PC-9 (cell line): ENCODE data around the gene LAMC2. TPM values are rescaled to one million over a fixed set of nuclear protein-coding genes. Genes with fewer than 3 reads are reported as not detected.
A peak's percentile ranks its signal among the peaks of the same experiment; 100 is the strongest.

ENCODE experiments used
- BruUV-seq: library from RNA; stranded (reverse); fragments of 400-500 nt; replicated peaks from 2 replicates; lab custom pipeline; 2021; lab: Mats Ljungman, UMichigan
- CTCF ChIA-PET: fragments of 300-600 bp; sonication (Branson Sonifier 250); formaldehyde crosslinking; loops from one replicate; lab custom pipeline; 2022; ENCODE audit warnings: antibody characterized with exemption; lab: Charles Lee
- POLR2A ChIA-PET: fragments of 300-600 bp; sonication (Branson Sonifier 250); formaldehyde crosslinking; loops from one replicate; lab custom pipeline; 2022; ENCODE audit warnings: antibody characterized with exemption; ENCODE audit not compliant: unreplicated experiment; lab: Charles Lee
- DNase-seq, 2 experiments: peaks; one replicate each; pipeline versions ENCODE4 v3.0.0 to v3.0.0-alpha.2; 2015 to 2022; ENCODE audit warnings: mixed read lengths in 1 of 2
- H2AFZ ChIP-seq: fragments of 200-600 bp; sonication (generic); 2 replicates; pipeline ENCODE4 v1.8.1; 2017; ENCODE audit warnings: antibody characterized with exemption
- H3F3A ChIP-seq: fragments of 200-600 bp; sonication (generic); 2 replicates; pipeline ENCODE4 v1.8.1; 2017; ENCODE audit warnings: antibody characterized with exemption, mild to moderate bottlenecking, low read depth; ENCODE audit not compliant: insufficient read depth
- H3K27ac ChIP-seq: fragments of 200-600 bp; sonication (generic); 2 replicates; pipeline ENCODE4 v1.6.1; 2016; ENCODE audit warnings: mixed run types
- H3K27me3 ChIP-seq: fragments of 200-600 bp; sonication (generic); 2 replicates; pipeline ENCODE4 v1.6.1; 2016; ENCODE audit warnings: low read depth, mixed run types; ENCODE audit not compliant: insufficient read depth
- H3K36me3 ChIP-seq: fragments of 200-600 bp; sonication (generic); 2 replicates; pipeline ENCODE4 v1.6.1; 2016; ENCODE audit warnings: low read depth, mixed run types
- H3K4me1 ChIP-seq: fragments of 200-600 bp; sonication (generic); replicated peaks from 2 replicates; pipeline ENCODE4 v1.6.1; 2016; ENCODE audit warnings: mixed run types; ENCODE audit not compliant: insufficient read depth
- H3K4me2 ChIP-seq: fragments of 200-600 bp; sonication (generic); 2 replicates; pipeline ENCODE4 v1.6.1; 2017; ENCODE audit warnings: mixed run types
- H3K4me3 ChIP-seq: fragments of 200-600 bp; sonication (generic); 2 replicates; pipeline ENCODE4 v1.6.1; 2016; ENCODE audit warnings: mixed run types
- H3K79me2 ChIP-seq: fragments of 200-600 bp; sonication (generic); 2 replicates; pipeline ENCODE4 v1.6.1; 2017; ENCODE audit warnings: low read depth, mixed run types
- H3K9me2 ChIP-seq: fragments of 200-600 bp; sonication (generic); 2 replicates; pipeline ENCODE4 v1.8.1; 2017; ENCODE audit warnings: mild to moderate bottlenecking; ENCODE audit not compliant: insufficient read depth
- H3K9me3 ChIP-seq: fragments of 200-600 bp; sonication (generic); 2 replicates; pipeline ENCODE4 v1.8.1; 2016; ENCODE audit warnings: low read depth; ENCODE audit not compliant: insufficient read depth
- H4K20me1 ChIP-seq: fragments of 200-600 bp; sonication (generic); 2 replicates; pipeline ENCODE4 v1.8.1; 2017; ENCODE audit not compliant: insufficient read depth
- EZH2 ChIP-seq: fragments of 200-600 bp; sonication (generic); IDR thresholded peaks from 2 replicates; pipeline ENCODE4 v1.8.0; 2017; ENCODE audit warnings: antibody characterized with exemption, low read depth
- intact Hi-C: fragments of 100-400 bp; cut with micrococcal nuclease; formaldehyde crosslinking; loops from one replicate; pipeline ENCODE4 v1.10.0; 2022; ENCODE audit not compliant: unreplicated experiment
- total RNA-seq: library from RNA; stranded (reverse); gene quantifications from 2 replicates; pipeline ENCODE4 v1.2.3, GENCODE V29; 2021
- TF ChIP-seq, protein P1 (sequence below): fragments of 200-600 bp; sonication (generic); conservative IDR thresholded peaks from 2 replicates; pipeline ENCODE4 v1.6.1; 2017; ENCODE audit warnings: mixed run types, antibody characterized with exemption, mild to moderate bottlenecking, moderate library complexity

LAMC2 gene
- total RNA-seq, 1 experiment from 2014 or later = 109 TPM

DNA sequence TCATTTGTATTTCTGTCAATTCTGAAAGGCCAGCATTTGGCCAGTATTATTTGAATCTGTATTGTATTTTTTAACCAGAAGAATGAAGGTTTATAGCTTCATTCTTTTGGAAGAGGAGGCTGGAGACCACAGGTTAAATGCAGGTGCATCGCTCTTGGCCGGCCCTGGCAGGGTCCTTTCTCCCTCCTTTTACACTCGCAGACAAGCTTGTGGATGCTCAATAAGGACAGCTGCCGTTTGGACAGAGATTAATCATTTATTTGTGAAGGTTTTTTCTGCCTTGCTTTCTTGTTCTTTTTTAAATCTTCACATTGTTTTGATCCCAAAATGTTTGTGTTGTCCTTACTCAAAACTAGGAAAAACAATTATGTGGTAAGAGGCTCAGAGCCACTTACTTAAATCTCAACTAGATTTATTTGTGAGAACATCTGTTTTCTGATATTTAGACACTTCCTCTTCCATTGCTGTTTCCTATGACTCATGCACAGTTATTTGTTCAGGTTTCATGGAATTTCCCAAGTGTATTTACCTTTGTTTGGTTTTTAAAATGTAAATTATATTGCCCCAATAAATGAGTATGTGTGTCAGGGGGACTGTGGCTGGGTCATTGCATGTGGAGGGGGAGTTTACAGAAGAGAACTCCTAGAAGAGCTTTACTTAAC is 46.7 kb upstream of the LAMC2 start:
- Histone ChIP-seq H3K27me3 (no peaks in the 10 kb centered on the region), H2AFZ (no peak overlapping the region), H3K4me3 (no peak overlapping the region), H3K9me2 (no peaks in the 10 kb centered on the region), H3K79me2 (no peaks in the 10 kb centered on the region), H3K4me2 (peak overlapping the region; percentile 56), H3F3A (peaks cover 17% of the 10 kb centered on the region; the same call in 1 of the 2 replicates), H3K4me1 (peaks cover 24% of the 10 kb centered on the region), H3K27ac (peak overlapping the region; percentile 72), H3K36me3 (peaks cover 35% of the 10 kb centered on the region; the same call in 1 of the 2 replicates), H3K9me3 (no peaks in the 10 kb centered on the region), H4K20me1 (no peaks in the 10 kb centered on the region)
- BruUV-seq = no TSS peak
- no peak for TF ChIP-seq EZH2
- TF ChIP-seq, protein P1, sequence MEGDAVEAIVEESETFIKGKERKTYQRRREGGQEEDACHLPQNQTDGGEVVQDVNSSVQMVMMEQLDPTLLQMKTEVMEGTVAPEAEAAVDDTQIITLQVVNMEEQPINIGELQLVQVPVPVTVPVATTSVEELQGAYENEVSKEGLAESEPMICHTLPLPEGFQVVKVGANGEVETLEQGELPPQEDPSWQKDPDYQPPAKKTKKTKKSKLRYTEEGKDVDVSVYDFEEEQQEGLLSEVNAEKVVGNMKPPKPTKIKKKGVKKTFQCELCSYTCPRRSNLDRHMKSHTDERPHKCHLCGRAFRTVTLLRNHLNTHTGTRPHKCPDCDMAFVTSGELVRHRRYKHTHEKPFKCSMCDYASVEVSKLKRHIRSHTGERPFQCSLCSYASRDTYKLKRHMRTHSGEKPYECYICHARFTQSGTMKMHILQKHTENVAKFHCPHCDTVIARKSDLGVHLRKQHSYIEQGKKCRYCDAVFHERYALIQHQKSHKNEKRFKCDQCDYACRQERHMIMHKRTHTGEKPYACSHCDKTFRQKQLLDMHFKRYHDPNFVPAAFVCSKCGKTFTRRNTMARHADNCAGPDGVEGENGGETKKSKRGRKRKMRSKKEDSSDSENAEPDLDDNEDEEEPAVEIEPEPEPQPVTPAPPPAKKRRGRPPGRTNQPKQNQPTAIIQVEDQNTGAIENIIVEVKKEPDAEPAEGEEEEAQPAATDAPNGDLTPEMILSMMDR = no peak
- intact Hi-C loops = loop anchor here (2.0 to 10.0 kb wide), 2 partner anchors 47 to 265 kb away; partner anchors contain the start of gene LAMC2
- CTCF ChIA-PET = interaction anchor here (0.7 kb wide), 1 partner anchor 24 kb away, joined by 3 read pairs; no protein-coding TSS in a partner anchor
- POLR2A ChIA-PET = interaction anchor here (0.6 kb wide), 1 partner anchor 27 kb away, joined by 6 read pairs; no protein-coding TSS in a partner anchor
- peak in 1 of 2 experiments; percentile 83 for DNase-seq

DNA sequence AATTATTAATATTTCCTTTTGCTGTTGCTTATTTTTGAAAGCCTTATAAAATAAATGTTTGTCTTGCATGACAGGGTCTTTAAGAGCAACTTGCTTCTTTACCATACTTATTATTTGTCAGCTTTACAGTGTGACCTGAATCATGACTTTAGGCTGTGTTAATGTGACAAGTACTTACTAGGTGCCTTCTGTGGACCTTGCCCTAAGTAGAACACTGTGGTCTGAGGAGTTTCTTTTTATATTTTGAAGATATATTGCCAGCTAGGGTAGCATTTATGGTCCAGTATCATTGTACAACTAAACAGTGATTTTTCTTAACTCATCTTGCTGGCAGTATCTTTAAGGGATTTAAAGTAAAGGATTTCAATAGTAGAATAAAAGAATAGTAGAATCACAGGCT is 45.4 kb upstream of the LAMC2 start:
- intact Hi-C loops = no loop called here
- H3K27ac ChIP-seq = no peak overlapping the region
- ChIA-PET CTCF (no interaction called here), POLR2A (no interaction called here)
- no peaks in the 10 kb centered on the region for H3K9me2 ChIP-seq
- no peaks in the 10 kb centered on the region for H4K20me1 ChIP-seq
- H2AFZ ChIP-seq = no peak overlapping the region
- no peaks in the 10 kb centered on the region for H3K27me3 ChIP-seq
- no TSS peak for BruUV-seq
- H3K4me3 ChIP-seq = no peak overlapping the region
- TF ChIP-seq, protein P1 = no peak
- TF ChIP-seq EZH2 = no peak
- peaks cover 17% of the 10 kb centered on the region; the same call in 1 of the 2 replicates for H3F3A ChIP-seq
- no peak for DNase-seq
- H3K4me2 ChIP-seq = no peak overlapping the region
- H3K9me3 ChIP-seq = no peaks in the 10 kb centered on the region
- peaks cover 35% of the 10 kb centered on the region for H3K36me3 ChIP-seq
- peaks cover 24% of the 10 kb centered on the region for H3K4me1 ChIP-seq
- no peaks in the 10 kb centered on the region for H3K79me2 ChIP-seq

DNA sequence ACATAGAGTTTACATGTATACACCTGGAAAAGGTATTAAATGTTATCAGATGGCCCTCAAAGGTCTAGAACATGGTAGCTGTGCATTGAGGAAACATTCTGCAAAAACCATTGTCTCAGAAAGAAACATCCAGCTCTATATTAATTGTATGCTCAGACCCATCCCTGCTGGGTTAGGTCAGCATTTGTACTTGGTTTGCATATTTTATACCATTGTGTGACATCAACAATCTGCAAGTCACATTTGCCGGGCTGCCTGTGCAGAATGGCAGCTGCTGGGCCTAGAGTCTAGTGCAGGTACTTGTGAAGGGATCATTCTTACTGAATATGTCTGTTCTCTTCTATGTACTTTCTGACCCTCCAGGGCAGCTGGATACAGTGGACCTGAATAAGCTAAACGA is 43.9 kb upstream of the LAMC2 start:
- Histone ChIP-seq H2AFZ (no peak overlapping the region), H3F3A (peaks cover 17% of the 10 kb centered on the region; the same call in 1 of the 2 replicates), H3K27ac (no peak overlapping the region), H3K4me2 (no peak overlapping the region), H3K9me3 (no peaks in the 10 kb centered on the region), H3K4me3 (no peak overlapping the region), H3K4me1 (peaks cover 24% of the 10 kb centered on the region), H4K20me1 (no peaks in the 10 kb centered on the region), H3K36me3 (peaks cover 21% of the 10 kb centered on the region), H3K27me3 (no peaks in the 10 kb centered on the region), H3K79me2 (no peaks in the 10 kb centered on the region), H3K9me2 (no peaks in the 10 kb centered on the region)
- DNase-seq = no peak
- TF ChIP-seq, protein P1 = no peak
- no peak for TF ChIP-seq EZH2
- POLR2A ChIA-PET = interaction anchor here (0.6 to 0.8 kb wide), 2 partner anchors 18 to 30 kb away, joined by 3 to 5 read pairs; no protein-coding TSS in a partner anchor
- CTCF ChIA-PET = interaction anchor here (0.5 kb wide), 1 partner anchor 87 kb away, joined by 4 read pairs; no protein-coding TSS in a partner anchor
- BruUV-seq = no TSS peak
- intact Hi-C loops = no loop called here
